H1 (cell line): ENCODE measurements around the gene DDX19B. TPM values are rescaled to one million over a fixed set of nuclear protein-coding genes. Genes with fewer than 3 reads are reported as not detected.

Experiments
- CTCF ChIA-PET: fragments of 300-600 bp; sonication (Branson Sonifier 250); formaldehyde crosslinking; loops from one replicate; lab custom pipeline; 2021; ENCODE audit not compliant: partially characterized antibody; lab: Charles Lee
- POLR2A ChIA-PET: fragments of 300-600 bp; sonication (Branson Sonifier 250); formaldehyde crosslinking; loops from one replicate; lab custom pipeline; 2021; ENCODE audit warnings: inconsistent platforms; ENCODE audit not compliant: partially characterized antibody; lab: Charles Lee
- DNase-seq, 2 experiments: peaks; one replicate each; pipeline versions ENCODE4 v3.0.0 to v3.0.0-alpha.2; 2010 to 2022; ENCODE audit warnings: low spot score in 2 of 2, low read depth in 1 of 2, mixed read lengths in 1 of 2
- FAIRE-seq: peaks from 2 replicates; lab custom pipeline; 2011; peaks lifted over from hg19 to GRCh38; lab: Jason Lieb, UNC
- H2AFZ ChIP-seq: 2 replicates; pipeline ENCODE4 v1.8.1; 2012; ENCODE audit warnings: low read length, inconsistent platforms
- H2AK5ac ChIP-seq: 2 replicates; pipeline ENCODE4 v1.6.1; 2013; ENCODE audit warnings: low read depth, low read length
- H2BK120ac ChIP-seq: replicated peaks from 2 replicates; pipeline ENCODE3; 2013; ENCODE audit warnings: low read depth, low read length, inconsistent platforms
- H2BK12ac ChIP-seq: 2 replicates; pipeline ENCODE4 v1.6.1; 2013; ENCODE audit warnings: low read depth, low read length
- H2BK15ac ChIP-seq: 2 replicates; pipeline ENCODE4 v1.6.1; 2013; ENCODE audit warnings: low read length
- H2BK20ac ChIP-seq: 2 replicates; pipeline ENCODE4 v1.6.1; 2013; ENCODE audit warnings: low read length
- H2BK5ac ChIP-seq: 2 replicates; pipeline ENCODE4 v1.6.1; 2013; ENCODE audit warnings: low read depth, low read length
- H3K14ac ChIP-seq: 2 replicates; pipeline ENCODE4 v1.6.1; 2013; ENCODE audit warnings: inconsistent platforms; ENCODE audit not compliant: insufficient read length
- H3K18ac ChIP-seq: 2 replicates; pipeline ENCODE4 v1.6.1; 2013; ENCODE audit warnings: low read length; ENCODE audit errors: extremely low read depth
- H3K23ac ChIP-seq: 2 replicates; pipeline ENCODE4 v1.6.1; 2013; ENCODE audit warnings: inconsistent platforms; ENCODE audit not compliant: insufficient read length
- H3K23me2 ChIP-seq: 2 replicates; pipeline ENCODE4 v1.6.1; 2013; ENCODE audit warnings: low read depth, low read length
- H3K27ac ChIP-seq: 2 replicates; pipeline ENCODE4 v1.6.1; 2011; ENCODE audit warnings: low read depth, low read length, inconsistent platforms
- H3K27me3 ChIP-seq, 4 experiments: replicated peaks in 1 of 4; 1 replicate in 1 of 4; 2 replicates in 3 of 4; pipeline versions ENCODE4 v1.6.1 to v1.8.1; 2011 to 2013; ENCODE audit warnings: low read length in 3 of 4, mild to moderate bottlenecking in 3 of 4, inconsistent platforms in 2 of 4, mixed read lengths in 2 of 4, moderate library complexity in 1 of 4; ENCODE audit not compliant: control insufficient read depth in 3 of 4, insufficient read depth in 3 of 4; ENCODE audit errors: extremely low read depth in 1 of 4
- H3K36me3 ChIP-seq, 4 experiments: 2 replicates each; pipeline versions ENCODE4 v1.6.1 to v1.8.1; 2011 to 2013; ENCODE audit warnings: mild to moderate bottlenecking in 4 of 4, low read length in 3 of 4, moderate library complexity in 2 of 4, control low read depth in 1 of 4, inconsistent platforms in 1 of 4; ENCODE audit not compliant: insufficient read depth in 4 of 4, control insufficient read depth in 2 of 4
- H3K4ac ChIP-seq: replicated peaks from 2 replicates; pipeline ENCODE3; 2013; ENCODE audit warnings: low read length, low read depth, mixed read lengths, inconsistent platforms; ENCODE audit not compliant: insufficient read length
- H3K4me1 ChIP-seq, 4 experiments: replicated peaks in 1 of 4; 1 replicate in 1 of 4; 2 replicates in 3 of 4; pipeline versions ENCODE4 v1.6.1 to v1.8.1; 2011 to 2013; ENCODE audit warnings: low read length in 3 of 4, inconsistent platforms in 2 of 4, mixed read lengths in 1 of 4; ENCODE audit not compliant: insufficient read depth in 4 of 4, control insufficient read depth in 3 of 4
- H3K4me2 ChIP-seq, 2 experiments: 2 replicates each; pipeline versions ENCODE4 v1.6.1 to v1.8.1; 2011 to 2013; ENCODE audit warnings: low read depth in 2 of 2, low read length in 2 of 2, control low read depth in 1 of 2, inconsistent platforms in 1 of 2, mild to moderate bottlenecking in 1 of 2; ENCODE audit not compliant: insufficient read depth in 1 of 2
- H3K4me3 ChIP-seq, 4 experiments: fragments of 200-600, 300-600 bp in 1 of 4; sonication (generic), shearing (Covaris generic), sonication (Bioruptor Twin) in 1 of 4; 2 replicates each; pipeline versions ENCODE4 v1.5.1 to v1.8.1; 2011 to 2016; ENCODE audit warnings: low read length in 4 of 4, low read depth in 3 of 4, control low read depth in 2 of 4, inconsistent platforms in 2 of 4, mild to moderate bottlenecking in 2 of 4, mixed read lengths in 1 of 4, moderate library complexity in 1 of 4; ENCODE audit not compliant: insufficient read depth in 2 of 4; ENCODE audit errors: extremely low read depth in 1 of 4
- H3K56ac ChIP-seq: replicated peaks from 2 replicates; pipeline ENCODE3; 2013; ENCODE audit warnings: low read depth, mild to moderate bottlenecking, mixed read lengths, low read length, inconsistent platforms; ENCODE audit not compliant: insufficient read length
- H3K79me1 ChIP-seq: 2 replicates; pipeline ENCODE4 v1.6.1; 2013; ENCODE audit warnings: low read depth, low read length, control low read depth
- H3K79me2 ChIP-seq, 2 experiments: 2 replicates each; pipeline versions ENCODE4 v1.6.1 to v1.8.1; 2012 to 2013; ENCODE audit warnings: low read length in 2 of 2, mild to moderate bottlenecking in 2 of 2, inconsistent platforms in 1 of 2; ENCODE audit not compliant: insufficient read depth in 2 of 2, control insufficient read depth in 1 of 2
- H3K9ac ChIP-seq, 4 experiments: replicated peaks in 1 of 4; 1 replicate in 1 of 4; 2 replicates in 3 of 4; pipeline versions ENCODE4 v1.6.1 to v1.8.1; 2011 to 2013; ENCODE audit warnings: low read depth in 3 of 4, low read length in 3 of 4, control low read depth in 2 of 4, mild to moderate bottlenecking in 2 of 4, moderate library complexity in 2 of 4, inconsistent platforms in 1 of 4; ENCODE audit errors: extremely low read depth in 1 of 4
- H3K9me3 ChIP-seq, 2 experiments: 2 replicates each; pipeline versions ENCODE4 v1.6.1 to v1.8.1; 2012 to 2013; ENCODE audit warnings: mild to moderate bottlenecking in 2 of 2, moderate library complexity in 2 of 2, control low read depth in 1 of 2, inconsistent platforms in 1 of 2, low read depth in 1 of 2, low read length in 1 of 2, mixed read lengths in 1 of 2; ENCODE audit not compliant: insufficient read depth in 2 of 2
- H4K20me1 ChIP-seq, 2 experiments: replicated peaks in 1 of 2; 2 replicates each; pipeline versions ENCODE3 to v1.8.1; 2011 to 2013; ENCODE audit warnings: inconsistent platforms in 2 of 2, low read length in 2 of 2, mild to moderate bottlenecking in 1 of 2; ENCODE audit not compliant: insufficient read depth in 2 of 2, control insufficient read depth in 1 of 2
- H4K5ac ChIP-seq: 2 replicates; pipeline ENCODE4 v1.6.1; 2013; ENCODE audit warnings: low read length, low read depth, mixed read lengths, inconsistent platforms; ENCODE audit not compliant: insufficient read length
- H4K8ac ChIP-seq: 2 replicates; pipeline ENCODE4 v1.8.0; 2013; ENCODE audit warnings: mild to moderate bottlenecking, moderate library complexity, low read length, inconsistent platforms; ENCODE audit not compliant: insufficient read depth; ENCODE audit errors: extremely low read depth
- H4K91ac ChIP-seq: replicated peaks from 2 replicates; pipeline ENCODE3; 2013; ENCODE audit warnings: low read length, mixed read lengths, inconsistent platforms; ENCODE audit not compliant: insufficient read length
- BCL11A ChIP-seq, 2 experiments: IDR thresholded peaks; one replicate each; pipeline ENCODE4 v1.6.1; 2011; ENCODE audit warnings: low read depth in 2 of 2, low read length in 2 of 2, mild to moderate bottlenecking in 2 of 2
- CBX5 ChIP-seq: fragments of 300-800, 300-1000 bp; sonication (generic); IDR thresholded peaks from 2 replicates; pipeline ENCODE4 v1.7.1; 2016; ENCODE audit warnings: antibody characterized with exemption, low read length, low read depth
- KDM4A ChIP-seq: IDR thresholded peaks from one replicate; pipeline ENCODE4 v1.7.1; 2012; ENCODE audit warnings: low read depth, mild to moderate bottlenecking, moderate library complexity, low read length, inconsistent platforms; ENCODE audit not compliant: severe bottlenecking
- NRF1 ChIP-seq: IDR thresholded peaks from 2 replicates; pipeline ENCODE4 v1.6.1; 2011; ENCODE audit warnings: mild to moderate bottlenecking, low read depth, low read length, improper control_type of control experiment
- RBBP5 ChIP-seq: IDR thresholded peaks from 2 replicates; pipeline ENCODE4 v1.7.1; 2012; ENCODE audit warnings: low read depth, mild to moderate bottlenecking, inconsistent platforms, low read length, moderate library complexity, borderline replicate concordance
- RXRA ChIP-seq: IDR thresholded peaks from 2 replicates; pipeline ENCODE4 v1.6.1; 2011; ENCODE audit warnings: low read depth, mild to moderate bottlenecking, low read length, moderate library complexity; ENCODE audit not compliant: insufficient read depth
- SP4 ChIP-seq: IDR thresholded peaks from 2 replicates; pipeline ENCODE4 v1.6.1; 2012; ENCODE audit warnings: low read length, inconsistent platforms
- SUZ12 ChIP-seq: fragments of 200-600 bp; sonication (generic); IDR thresholded peaks from 2 replicates; pipeline ENCODE4 v1.6.1; 2012; ENCODE audit warnings: mild to moderate bottlenecking, inconsistent platforms, low read length, moderate library complexity, mixed read lengths
- TCF12 ChIP-seq: IDR thresholded peaks from 2 replicates; pipeline ENCODE4 v1.6.1; 2011; ENCODE audit warnings: low read depth, mild to moderate bottlenecking, low read length
- YY1 ChIP-seq: IDR thresholded peaks from 2 replicates; pipeline ENCODE4 v1.6.1; 2011; ENCODE audit warnings: low read depth, mild to moderate bottlenecking, low read length
- WGBS, 2 experiments: shearing (Covaris generic) in 1 of 2; methylation state at CpG; one replicate each; pipeline versions ENCODE4 v1.1.6 to v1.1.7; 2013 to 2015; ENCODE audit warnings: low lambda C conversion rate in 2 of 2, mixed read lengths in 2 of 2, inconsistent platforms in 1 of 2, low coverage in 1 of 2, missing lambda C conversion rate in 1 of 2; ENCODE audit not compliant: insufficient replicate concordance in 2 of 2, insufficient coverage in 1 of 2, insufficient read length in 1 of 2; ENCODE audit errors: extremely low coverage in 1 of 2, missing lambda C conversion rate in 1 of 2; 5-methylcytosine and 5-hydroxymethylcytosine counted together
- polyA plus RNA-seq, 7 experiments: library from polyadenylated mRNA; depleted of rRNA in 3 of 7; stranded (reverse) in 5 of 7; unstranded in 2 of 7; fragments of >200 nt in 5 of 7; fragments of 200-250 nt in 2 of 7; gene quantifications; 1 replicate in 5 of 7; 2 replicates in 1 of 7; 4 replicates in 1 of 7; pipeline versions ENCODE4 v1.2.1 to v1.2.3, GENCODE V29; 2011 to 2013; ENCODE audit warnings: missing spikeins in 2 of 7, mixed read lengths in 2 of 7
- total RNA-seq: library from RNA; stranded (reverse); fragmentation: NEBNext Ultra II Directional; extraction: Animal tissue kit (Norgen Biotek cat#: 25700); gene quantifications from 2 replicates; pipeline ENCODE4 v1.2.1, GENCODE V29; 2021
- TF ChIP-seq, protein P1 (sequence below): IDR thresholded peaks from 2 replicates; pipeline ENCODE4 v1.6.1; 2012; ENCODE audit warnings: inconsistent platforms

Gene DDX19B
- total and polyA plus RNA-seq, 2 of the 8 experiments (the other 6 are each of a cell fraction or from before 2014, with no cell fraction given): 40.5 to 42.7 TPM

DNA sequence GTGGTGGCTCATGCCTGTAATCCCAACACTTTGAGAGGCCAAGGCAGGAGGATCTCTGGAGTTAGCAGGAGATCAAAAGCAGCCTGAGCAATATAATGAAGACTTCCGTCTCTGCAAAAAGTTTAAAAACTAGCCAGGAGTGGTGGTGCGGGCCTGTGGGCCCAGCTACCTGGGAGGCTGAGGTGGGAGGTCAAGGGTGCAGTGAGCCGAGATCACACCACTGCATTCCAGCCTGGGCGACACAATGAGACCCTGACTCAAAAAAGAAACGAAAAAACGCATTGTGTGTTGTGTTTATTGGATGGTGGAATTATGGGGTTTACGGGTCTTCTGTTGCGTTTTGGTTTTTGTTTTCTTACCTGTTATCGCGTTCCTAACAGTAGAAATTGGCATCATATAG, 46.9 kb downstream of the DDX19B start:
- H3K27ac ChIP-seq: no peak overlapping the region
- TF ChIP-seq NRF1: no peak
- TF ChIP-seq, protein P1, sequence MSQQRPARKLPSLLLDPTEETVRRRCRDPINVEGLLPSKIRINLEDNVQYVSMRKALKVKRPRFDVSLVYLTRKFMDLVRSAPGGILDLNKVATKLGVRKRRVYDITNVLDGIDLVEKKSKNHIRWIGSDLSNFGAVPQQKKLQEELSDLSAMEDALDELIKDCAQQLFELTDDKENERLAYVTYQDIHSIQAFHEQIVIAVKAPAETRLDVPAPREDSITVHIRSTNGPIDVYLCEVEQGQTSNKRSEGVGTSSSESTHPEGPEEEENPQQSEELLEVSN: no peak
- no peak for TF ChIP-seq TCF12
- no peak for TF ChIP-seq CBX5
- no peak for TF ChIP-seq YY1
- TF ChIP-seq RBBP5: no peak
- TF ChIP-seq SP4: no peak
- no peak for TF ChIP-seq KDM4A
- TF ChIP-seq RXRA: no peak
- no peak for TF ChIP-seq BCL11A (IDR thresholded peaks at IDR 0.05; ENCODE audit: low read depth in 2 of 2, low read length in 2 of 2)
- no peak for TF ChIP-seq SUZ12

More for the DNA sequence above, 46.9 kb downstream of the DDX19B start:
- POLR2A ChIA-PET: interaction anchor here (0.6 to 3.1 kb wide), 19 partner anchors 9 to 750 kb away, joined by 3 to 25 read pairs (median 4); partner anchors contain the start of genes DDX19B and SF3B3
- Histone ChIP-seq H3K18ac (no peak overlapping the region), H3K79me1 (peaks cover 2% of the 10 kb centered on the region), H4K91ac (no peak overlapping the region), H3K23ac (no peak overlapping the region), H2BK5ac (no peak overlapping the region), H2BK120ac (no peak overlapping the region), H3K4ac (no peak overlapping the region), H3K14ac (no peak overlapping the region), H3K27me3 (no peaks in the 10 kb centered on the region), H3K36me3 (peaks cover 0 to 10% (median 1%) of the 10 kb centered on the region in 4 experiments; a peak in 3 of 8 replicates), H2AFZ (no peak overlapping the region), H3K9me3 (no peaks in the 10 kb centered on the region), H3K23me2 (no peaks in the 10 kb centered on the region), H3K56ac (no peak overlapping the region), H2BK12ac (no peak overlapping the region), H2AK5ac (no peak overlapping the region), H3K79me2 (peaks cover 0 to 26% of the 10 kb centered on the region in 2 experiments; a peak in 3 of 4 replicates), H4K5ac (peak overlapping the region; percentile 18), H3K9ac (peak overlapping the region in 3 of 4 experiments; percentile 3 to 29 (median 28); a peak in 3 of 7 replicates), H4K8ac (peak overlapping the region; percentile 84; the same call in 1 of the 2 replicates), H2BK20ac (no peak overlapping the region), H3K4me3 (peak overlapping the region; percentile 86 to 98 (median 95); a peak in 7 of 8 replicates), H3K4me1 (peaks cover 0 to 3% (median 0%) of the 10 kb centered on the region in 4 experiments; a peak in 1 of 7 replicates), H4K20me1 (no peaks in the 10 kb centered on the region), H3K4me2 (peak overlapping the region; percentile 44 to 81), H2BK15ac (no peak overlapping the region)
- 95 to 100% methylated on average over 2 to 10 of the region's 10 CpGs for WGBS, 2 experiments
- FAIRE-seq (no peak), DNase-seq (no peak)
- CTCF ChIA-PET: interaction anchor here (1.4 to 3.4 kb wide), 2 partner anchors 14 to 308 kb away, joined by 3 to 24 read pairs; no protein-coding TSS in a partner anchor
